ENCODE data around the gene POLR2E.

POLR2E gene

DNA sequence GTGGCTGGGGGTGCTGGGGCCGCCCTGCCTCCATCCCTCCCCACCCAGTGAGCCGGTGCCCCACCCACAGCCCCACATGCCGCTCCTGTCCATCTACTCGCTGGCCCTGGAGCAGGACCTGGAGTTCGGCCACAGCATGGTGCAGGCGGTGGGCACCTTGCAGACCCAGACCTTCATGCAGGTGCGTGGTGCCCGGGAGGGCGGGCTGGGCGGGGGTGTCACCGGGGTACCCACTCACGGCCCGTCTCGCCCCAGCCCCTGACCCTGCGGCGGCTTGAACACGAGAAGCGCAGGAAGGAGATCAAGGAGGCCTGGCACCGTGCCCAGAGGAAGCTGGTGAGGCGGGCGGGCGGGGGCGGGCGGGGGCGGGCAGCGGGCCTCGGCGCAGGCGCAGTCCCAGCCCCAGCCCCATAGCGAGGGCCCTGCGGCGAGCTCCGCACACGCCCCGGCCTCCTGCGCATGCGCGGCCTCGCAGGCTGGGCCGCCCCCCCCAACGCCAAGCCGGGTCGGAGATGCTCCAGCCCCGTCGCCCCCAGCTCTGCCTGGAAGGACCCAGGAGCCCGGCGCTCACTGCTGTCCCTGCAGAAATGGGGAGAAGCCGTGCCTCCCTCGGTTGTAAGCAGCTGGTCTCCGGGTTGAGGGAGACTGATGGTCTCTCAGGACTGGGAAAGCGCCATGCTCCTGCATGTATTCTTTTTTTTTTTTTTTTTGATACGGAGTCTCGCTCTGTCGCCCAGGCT lies 20.5 kb downstream of the POLR2E start:
- H3K4me3 ChIP-seq (ENCODE audit: low read length), result no peak overlapping the region
- TF ChIP-seq, protein P1, sequence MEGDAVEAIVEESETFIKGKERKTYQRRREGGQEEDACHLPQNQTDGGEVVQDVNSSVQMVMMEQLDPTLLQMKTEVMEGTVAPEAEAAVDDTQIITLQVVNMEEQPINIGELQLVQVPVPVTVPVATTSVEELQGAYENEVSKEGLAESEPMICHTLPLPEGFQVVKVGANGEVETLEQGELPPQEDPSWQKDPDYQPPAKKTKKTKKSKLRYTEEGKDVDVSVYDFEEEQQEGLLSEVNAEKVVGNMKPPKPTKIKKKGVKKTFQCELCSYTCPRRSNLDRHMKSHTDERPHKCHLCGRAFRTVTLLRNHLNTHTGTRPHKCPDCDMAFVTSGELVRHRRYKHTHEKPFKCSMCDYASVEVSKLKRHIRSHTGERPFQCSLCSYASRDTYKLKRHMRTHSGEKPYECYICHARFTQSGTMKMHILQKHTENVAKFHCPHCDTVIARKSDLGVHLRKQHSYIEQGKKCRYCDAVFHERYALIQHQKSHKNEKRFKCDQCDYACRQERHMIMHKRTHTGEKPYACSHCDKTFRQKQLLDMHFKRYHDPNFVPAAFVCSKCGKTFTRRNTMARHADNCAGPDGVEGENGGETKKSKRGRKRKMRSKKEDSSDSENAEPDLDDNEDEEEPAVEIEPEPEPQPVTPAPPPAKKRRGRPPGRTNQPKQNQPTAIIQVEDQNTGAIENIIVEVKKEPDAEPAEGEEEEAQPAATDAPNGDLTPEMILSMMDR (conservative IDR thresholded peaks at IDR 0.05; ENCODE audit: low read length), result no peak
- no peak for DNase-seq (ENCODE audit: low read depth)

GRCh38 chr19:1073956-1074517 lies 21.1 kb downstream of the POLR2E start:
- DNase-seq (ENCODE audit: low read depth), result no peak
- no peak overlapping the region for H3K4me3 ChIP-seq (ENCODE audit: low read length)
- TF ChIP-seq, protein P1 (conservative IDR thresholded peaks at IDR 0.05; ENCODE audit: low read length), result no peak

- TF ChIP-seq, protein P1 (conservative IDR thresholded peaks at IDR 0.05; ENCODE audit: low read length), result no peak
- no peak for DNase-seq (ENCODE audit: low read depth)
- H3K4me3 ChIP-seq (ENCODE audit: low read length), result no peak overlapping the region
These were observed 21.9 kb downstream of the POLR2E start for GRCh38 chr19:1073063-1073955.

DNA sequence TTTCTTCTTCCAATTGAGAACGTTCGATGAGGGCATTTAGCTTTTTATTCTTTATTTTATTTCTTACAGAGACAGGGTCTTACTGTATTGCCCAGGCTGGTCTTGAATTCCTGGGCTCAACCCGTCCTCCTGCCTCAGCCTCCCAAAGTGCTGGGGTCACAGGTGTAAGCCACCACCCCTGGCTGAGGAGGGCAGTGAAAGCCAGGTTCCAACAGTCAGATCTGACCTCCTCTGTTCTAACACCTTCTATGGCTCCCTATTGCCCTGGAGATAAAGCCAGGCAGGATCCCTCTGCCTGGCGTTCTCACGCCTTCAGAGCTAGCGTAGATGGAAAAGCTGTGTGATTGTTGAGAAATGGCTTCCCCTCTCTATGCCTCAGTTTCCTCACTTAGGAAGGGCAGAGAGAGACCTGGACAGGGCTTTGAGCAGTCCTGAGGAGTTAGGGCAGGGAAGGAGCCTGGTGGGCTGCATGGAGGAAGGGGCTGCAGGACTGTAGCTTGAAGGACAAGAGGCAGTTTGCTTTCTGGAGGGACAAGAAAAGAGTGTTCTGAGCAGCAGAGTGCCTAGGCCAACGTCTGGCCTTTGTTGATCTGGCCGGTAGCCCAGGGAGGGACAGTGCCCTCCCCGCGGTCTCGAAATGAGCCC lies 22.7 kb downstream of the POLR2E start:
- TF ChIP-seq, protein P1 (conservative IDR thresholded peaks at IDR 0.05; ENCODE audit: low read length), result no peak
- no peak overlapping the region for H3K4me3 ChIP-seq (ENCODE audit: low read length)
- no peak for DNase-seq (ENCODE audit: low read depth)

- DNase-seq (ENCODE audit: low read depth), result no peak
- TF ChIP-seq, protein P1 (conservative IDR thresholded peaks at IDR 0.05; ENCODE audit: low read length), result no peak
- no peak overlapping the region for H3K4me3 ChIP-seq (ENCODE audit: low read length)
These were observed 24.0 kb downstream of the POLR2E start for GRCh38 chr19:1070931-1071791.

GRCh38 chr19:1070576-1070930 lies 24.6 kb downstream of the POLR2E start:
- no peak for DNase-seq (ENCODE audit: low read depth)
- TF ChIP-seq, protein P1 (conservative IDR thresholded peaks at IDR 0.05; ENCODE audit: low read length), result peak; percentile 23; the same call in 1 of the 2 replicates
- no peak overlapping the region for H3K4me3 ChIP-seq (ENCODE audit: low read length)

Data from AG10803 (cell line).